SK-N-MC (cell line): ENCODE measurements around the gene ACSS3.

Experiments used
- DNase-seq: peaks from one replicate; pipeline ENCODE4 v3.0.0-alpha.2; 2011; ENCODE audit warnings: low read depth, low spot score
- H3K27ac ChIP-seq: fragments of 200-600 bp; sonication (generic); 2 replicates; pipeline ENCODE4 v1.5.1; 2016; ENCODE audit warnings: mixed run types
- H3K36me3 ChIP-seq: fragments of 200-600 bp; sonication (generic); 2 replicates; pipeline ENCODE4 v1.6.1; 2017; ENCODE audit warnings: antibody characterized with exemption, low read length, mixed read lengths; ENCODE audit not compliant: insufficient read depth
- H3K4me3 ChIP-seq: fragments of 200-600 bp; sonication (generic); 2 replicates; pipeline ENCODE4 v1.5.1; 2016
- H3K9ac ChIP-seq: fragments of 200-600 bp; sonication (generic); 2 replicates; pipeline ENCODE4 v1.8.0; 2017; ENCODE audit warnings: mixed run types, mixed read lengths; ENCODE audit not compliant: insufficient read length
- H3K9me3 ChIP-seq: fragments of 200-600 bp; sonication (generic); 2 replicates; pipeline ENCODE4 v1.6.1; 2017; ENCODE audit warnings: low read depth, mild to moderate bottlenecking, antibody characterized with exemption, low read length, moderate library complexity, mixed read lengths
- EZH2 ChIP-seq: fragments of 200-600 bp; sonication (generic); IDR thresholded peaks from one replicate; pipeline ENCODE4 v1.6.1; 2017; ENCODE audit warnings: antibody characterized with exemption
- FOXP2 ChIP-seq: optimal IDR thresholded peaks from 2 replicates; pipeline ENCODE3; 2011; ENCODE audit warnings: mild to moderate bottlenecking, moderate library complexity; ENCODE audit not compliant: insufficient read depth; ENCODE audit errors: extremely low read length, control extremely low read depth
- POLR2AphosphoS5 ChIP-seq: IDR thresholded peaks from 2 replicates; pipeline ENCODE4 v1.6.1; 2012; ENCODE audit warnings: mild to moderate bottlenecking, low read depth, low read length, borderline replicate concordance

The ACSS3 gene

DNA sequence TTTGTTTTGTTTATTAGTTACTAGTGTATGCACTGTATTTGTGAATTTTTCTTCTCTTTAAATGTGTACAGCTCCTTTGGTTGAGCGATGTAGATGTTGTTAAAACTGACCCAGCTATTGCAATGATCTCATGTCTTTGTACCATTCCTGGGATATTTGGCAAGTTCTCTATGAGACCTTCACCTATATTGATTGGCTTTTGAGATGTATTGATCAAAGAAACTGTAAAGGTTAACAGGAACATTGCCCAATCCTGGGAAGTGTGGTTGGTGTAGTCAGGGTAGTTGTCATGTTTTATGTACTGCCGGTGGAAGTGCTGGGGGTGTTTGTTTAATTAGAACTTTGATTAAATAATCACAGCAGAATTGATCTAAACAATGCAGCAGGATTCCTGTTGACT, 43.1 kb downstream of the ACSS3 start:
- H3K36me3 ChIP-seq, result no peaks in the 10 kb centered on the region
- H3K9me3 ChIP-seq, result no peaks in the 10 kb centered on the region
- H3K4me3 ChIP-seq, result no peak overlapping the region
- no peak overlapping the region for H3K9ac ChIP-seq
- H3K27ac ChIP-seq, result no peak overlapping the region
- no peak for DNase-seq
- TF ChIP-seq FOXP2 (no peak), EZH2 (no peak), POLR2AphosphoS5 (no peak)

DNA sequence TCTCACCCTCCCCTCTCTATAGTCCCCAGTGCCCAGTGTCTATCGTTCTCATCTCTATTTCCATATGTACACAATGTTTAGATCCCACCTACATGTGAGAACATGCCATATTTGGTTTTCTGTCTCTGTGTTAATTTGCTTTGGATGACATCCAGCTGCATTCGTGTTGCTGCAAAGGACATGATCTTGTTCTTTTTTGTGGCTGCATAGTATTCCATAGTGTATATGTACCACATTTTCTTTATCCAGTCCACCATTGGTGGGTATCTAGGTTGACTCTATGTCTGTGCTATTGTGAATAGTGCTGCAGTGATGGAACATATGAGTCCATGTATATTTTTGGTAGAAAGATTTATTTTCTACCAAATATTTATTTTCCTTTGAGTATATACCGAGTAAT, 45.7 kb downstream of the ACSS3 start:
- TF ChIP-seq FOXP2 (no peak), POLR2AphosphoS5 (no peak), EZH2 (no peak)
- Histone ChIP-seq H3K9ac (no peak overlapping the region), H3K36me3 (no peaks in the 10 kb centered on the region), H3K27ac (no peak overlapping the region), H3K4me3 (no peak overlapping the region), H3K9me3 (no peaks in the 10 kb centered on the region)
- no peak for DNase-seq

- Histone ChIP-seq H3K9ac (no peak overlapping the region), H3K36me3 (no peaks in the 10 kb centered on the region), H3K27ac (no peak overlapping the region), H3K4me3 (no peak overlapping the region), H3K9me3 (no peaks in the 10 kb centered on the region)
- no peak for TF ChIP-seq POLR2AphosphoS5
- no peak for TF ChIP-seq EZH2
- TF ChIP-seq FOXP2, result no peak
- DNase-seq, result no peak
Observed at GRCh38 chr12:81125691-81126090, 47.8 kb downstream of the ACSS3 start.

DNA sequence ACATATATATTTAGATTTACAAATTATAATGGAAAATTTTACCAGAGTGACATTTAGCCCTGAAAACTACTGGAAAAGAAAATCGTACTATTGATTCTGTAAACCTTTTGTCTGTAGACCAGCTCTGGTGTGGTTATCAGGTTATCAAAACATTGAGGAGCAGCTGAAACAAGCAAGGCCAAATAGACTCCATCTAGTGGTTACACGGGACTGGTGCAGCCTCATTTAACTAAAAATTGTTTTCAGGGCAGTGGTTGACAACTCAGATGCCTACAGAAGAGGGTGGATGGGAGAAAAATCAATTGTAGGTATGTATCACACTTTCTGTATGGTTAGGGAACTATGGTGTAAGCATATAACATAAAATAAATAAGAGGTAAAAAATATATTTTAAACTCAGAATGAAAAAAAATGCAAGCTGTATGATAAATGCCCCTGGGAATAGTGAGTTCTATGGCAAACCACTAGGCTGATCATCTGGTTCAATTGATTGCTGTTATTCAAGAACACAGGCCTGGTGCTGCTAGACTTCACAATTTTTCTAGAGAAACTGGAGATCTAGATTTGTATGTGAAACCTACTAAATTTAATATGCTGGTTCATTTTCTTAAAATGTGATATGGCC, 51.2 kb downstream of the ACSS3 start:
- DNase-seq, result peak; percentile 35
- Histone ChIP-seq H3K27ac (no peak overlapping the region), H3K36me3 (no peaks in the 10 kb centered on the region), H3K9ac (no peak overlapping the region), H3K9me3 (no peaks in the 10 kb centered on the region), H3K4me3 (no peak overlapping the region)
- TF ChIP-seq POLR2AphosphoS5, result no peak
- no peak for TF ChIP-seq EZH2
- TF ChIP-seq FOXP2, result no peak

DNA sequence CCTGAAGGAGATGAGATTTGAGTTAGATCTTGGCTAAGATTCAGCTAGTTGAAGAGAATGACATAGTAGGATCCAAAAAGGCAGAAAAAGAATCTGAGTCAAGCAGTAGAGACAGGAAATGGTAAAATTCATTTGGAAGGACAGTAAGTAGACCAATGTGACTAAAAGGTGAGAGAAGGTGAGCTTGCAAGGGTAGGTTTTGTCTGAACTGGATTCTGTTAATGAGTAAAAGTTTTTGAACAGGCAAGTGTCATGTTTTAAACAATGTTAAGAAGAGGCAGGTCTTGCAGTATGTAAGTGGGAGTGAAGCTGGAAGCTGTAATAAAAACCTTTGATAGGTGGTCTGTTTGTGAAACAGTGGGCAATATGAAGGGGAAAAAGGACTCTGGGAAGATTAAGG, 58.6 kb downstream of the ACSS3 start:
- no peak for DNase-seq
- Histone ChIP-seq H3K27ac (no peak overlapping the region), H3K36me3 (no peaks in the 10 kb centered on the region), H3K9me3 (no peaks in the 10 kb centered on the region), H3K4me3 (no peak overlapping the region), H3K9ac (no peak overlapping the region)
- no peak for TF ChIP-seq FOXP2
- no peak for TF ChIP-seq POLR2AphosphoS5
- TF ChIP-seq EZH2, result no peak

DNA sequence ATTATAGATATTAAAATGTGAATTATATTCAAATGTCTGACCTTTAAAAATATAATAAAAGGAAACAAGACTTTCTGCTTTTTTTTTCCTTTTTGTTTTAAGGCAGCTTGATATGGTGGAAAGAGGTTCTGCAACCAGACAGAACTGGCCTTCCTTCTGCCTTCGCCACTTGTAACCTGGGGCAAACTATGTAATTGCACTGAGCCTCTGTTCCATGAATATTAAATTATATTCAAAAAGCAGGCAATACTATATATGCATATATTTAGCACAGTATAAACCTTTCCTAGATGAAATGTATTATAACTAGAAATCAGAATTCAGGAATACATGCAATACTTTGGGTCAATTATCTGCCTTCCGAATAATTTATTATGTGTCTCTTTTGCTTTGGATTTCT, 59.9 kb downstream of the ACSS3 start:
- H3K9ac ChIP-seq, result no peak overlapping the region
- no peaks in the 10 kb centered on the region for H3K36me3 ChIP-seq
- no peak overlapping the region for H3K27ac ChIP-seq
- no peak overlapping the region for H3K4me3 ChIP-seq
- no peaks in the 10 kb centered on the region for H3K9me3 ChIP-seq
- no peak for DNase-seq
- TF ChIP-seq EZH2 (no peak), FOXP2 (no peak), POLR2AphosphoS5 (no peak)

DNA sequence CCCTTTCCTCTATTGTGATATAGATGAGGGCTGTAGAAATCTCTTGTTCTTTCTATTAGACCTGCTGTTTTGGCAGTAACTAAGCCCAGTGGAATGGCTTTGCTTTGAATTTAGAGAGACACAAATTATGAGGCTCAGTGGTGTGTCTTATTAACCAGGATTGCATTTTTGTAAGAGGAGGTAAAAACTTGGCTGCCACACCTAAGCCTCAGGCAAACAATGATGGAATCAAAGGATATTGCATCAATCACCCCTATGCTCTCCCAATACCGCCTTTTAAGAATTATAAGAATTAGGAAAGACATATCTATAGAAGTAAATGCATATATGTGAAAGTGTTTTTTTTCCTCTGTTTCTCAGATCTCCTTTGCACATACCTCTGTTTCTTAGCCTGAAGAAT, 63.3 kb downstream of the ACSS3 start:
- Histone ChIP-seq H3K36me3 (no peaks in the 10 kb centered on the region), H3K9me3 (no peaks in the 10 kb centered on the region), H3K4me3 (no peak overlapping the region), H3K27ac (no peak overlapping the region), H3K9ac (no peak overlapping the region)
- no peak for TF ChIP-seq POLR2AphosphoS5
- no peak for TF ChIP-seq FOXP2
- TF ChIP-seq EZH2, result no peak
- no peak for DNase-seq

- Histone ChIP-seq H3K36me3 (no peaks in the 10 kb centered on the region), H3K9me3 (no peaks in the 10 kb centered on the region), H3K4me3 (no peak overlapping the region), H3K9ac (no peak overlapping the region), H3K27ac (no peak overlapping the region)
- no peak for DNase-seq
- TF ChIP-seq POLR2AphosphoS5, result no peak
- TF ChIP-seq EZH2, result no peak
- no peak for TF ChIP-seq FOXP2
Observed at GRCh38 chr12:81143057-81143456, 65.2 kb downstream of the ACSS3 start.
